A549 treated with AZD2906 at 1 μM for 4 hours (cell line): Measurements from ENCODE around the gene LOXL3. TPM values are rescaled to one million over a fixed set of nuclear protein-coding genes. Genes with fewer than 3 reads are reported as not detected.

Experiments used
- total RNA-seq: library from RNA; stranded (reverse); fragments of 200-300 nt; extraction: Qiagen RNA extraction; gene quantifications from 5 replicates; pipeline ENCODE4 v1.2.3, GENCODE V29; 2022

LOXL3 gene
- 0.31 to 0.60 TPM (median 0.49 TPM) in 5 replicates for total RNA-seq

GRCh38 chr2:74553892-74554819 lies at the start of gene LOXL3, which contains the start of gene DOK1:
Gene LOXL3 (minus strand): TSS chr2:74553942. CDS start chr2:74552634, 1,308 bp downstream.
Gene DOK1 (plus strand): TSS chr2:74554720. CDS start chr2:74554755, 35 bp downstream.

GRCh38 chr2:74529357-74530238 lies 24.1 kb downstream of the LOXL3 start, which contains the start of the genes AUP1 and HTRA2:
Gene AUP1 (minus strand): TSS chr2:74529706. CDS start chr2:74529629, 77 bp downstream.
Gene HTRA2 (plus strand): TSS chr2:74529933. CDS start chr2:74530007, 74 bp downstream.

GRCh38 chr2:74525717-74526648 lies 27.8 kb downstream of the LOXL3 start, which contains the start of gene DQX1:
Gene DQX1 (minus strand): TSS chr2:74526231. CDS start chr2:74525729, 502 bp downstream.

GRCh38 chr2:74514368-74515270 lies 39.1 kb downstream of the LOXL3 start, which contains the start of gene TLX2:
Gene TLX2 (plus strand): TSS chr2:74514450. CDS start chr2:74514807, 357 bp downstream.

GRCh38 chr2:74507145-74507925 lies 46.4 kb downstream of the LOXL3 start, which contains the start of gene PCGF1:
Gene PCGF1 (minus strand): TSS chr2:74507695. CDS start chr2:74507668, 27 bp downstream.

GRCh38 chr2:74499267-74499939 lies 54.3 kb downstream of the LOXL3 start, which contains the start of gene LBX2:
Gene LBX2 (minus strand): TSS chr2:74499603. CDS start chr2:74499537, 66 bp downstream.

GRCh38 chr2:74482801-74483674 lies 70.7 kb downstream of the LOXL3 start, which contains the start of the genes CCDC142 and TTC31:
Gene CCDC142 (minus strand): TSS chr2:74482998. CDS start chr2:74482837, 161 bp downstream.
Gene TTC31 (plus strand): TSS chr2:74483081. CDS start chr2:74483096, 15 bp downstream.

Other genes with a start within 250 kb of the LOXL3 start
- gene SLC4A5, start 210.5 kb downstream of the LOXL3 start, total RNA-seq = 0.15 to 0.47 TPM (median 0.24 TPM) in 5 replicates
- 112 to 150 TPM (median 144 TPM) in 5 replicates for gene DCTN1, start 173.6 kb downstream of the LOXL3 start, total RNA-seq
- 2.4 to 3.6 TPM (median 3.2 TPM) in 5 replicates for gene C2orf81, start 132.3 kb downstream of the LOXL3 start, total RNA-seq
- gene WDR54, start 132.2 kb downstream of the LOXL3 start, total RNA-seq = 76.9 to 92.7 TPM (median 91.5 TPM) in 5 replicates
- gene RTKN, start 112.0 kb downstream of the LOXL3 start, total RNA-seq = 18.7 to 24.5 TPM (median 22.4 TPM) in 5 replicates
- 43.7 to 51.1 TPM (median 48.7 TPM) in 5 replicates for gene INO80B, start 98.9 kb downstream of the LOXL3 start, total RNA-seq
- gene WBP1, start 95.5 kb downstream of the LOXL3 start, total RNA-seq = 49.4 to 85.1 TPM (median 81.5 TPM) in 5 replicates
- gene MOGS, start 88.6 kb downstream of the LOXL3 start, total RNA-seq = 44.0 to 55.8 TPM (median 52.5 TPM) in 5 replicates
- 93.9 to 164 TPM (median 141 TPM) in 5 replicates for gene MRPL53, start 81.3 kb downstream of the LOXL3 start, total RNA-seq
- 10.5 to 16.0 TPM (median 13.2 TPM) in 5 replicates for gene CCDC142, start 70.9 kb downstream of the LOXL3 start, total RNA-seq
- gene TTC31, start 70.9 kb downstream of the LOXL3 start, total RNA-seq = 13.2 to 17.7 TPM (median 15.2 TPM) in 5 replicates
- gene LBX2, start 54.3 kb downstream of the LOXL3 start, total RNA-seq = 3.2 to 4.3 TPM (median 3.8 TPM) in 5 replicates
- gene PCGF1, start 46.2 kb downstream of the LOXL3 start, total RNA-seq = 29.9 to 35.0 TPM (median 31.9 TPM) in 5 replicates
- gene TLX2, start 39.5 kb downstream of the LOXL3 start, total RNA-seq = 0.24 to 0.37 TPM (median 0.30 TPM) in 5 replicates
- 0.07 to 0.15 TPM (median 0.13 TPM) in 5 replicates for gene DQX1, start 27.7 kb downstream of the LOXL3 start, total RNA-seq
- gene AUP1, start 24.2 kb downstream of the LOXL3 start, total RNA-seq = 185 to 250 TPM (median 238 TPM) in 5 replicates
- 33.1 to 41.7 TPM (median 39.3 TPM) in 5 replicates for gene HTRA2, start 24.0 kb downstream of the LOXL3 start, total RNA-seq
- gene DOK1, start 778 bp upstream of the LOXL3 start, total RNA-seq = 3.4 to 4.9 TPM (median 4.4 TPM) in 5 replicates
- gene M1AP, start 94.4 kb upstream of the LOXL3 start, total RNA-seq = not detected in 5 replicates
- gene SEMA4F, start 100.3 kb upstream of the LOXL3 start, total RNA-seq = 8.7 to 11.8 TPM (median 10.7 TPM) in 5 replicates